IPS-NIHi7 (cell line): ENCODE data around the gene SPCS1.
"Not testable (repeated sequence)": the region's sequence is repeated elsewhere in the genome, so short reads cannot be mapped to it uniquely, and the experiment has no call there.

ENCODE experiments used
- DNase-seq: peaks from one replicate; pipeline ENCODE4 v3.0.0; 2012; ENCODE audit warnings: mixed read lengths; ENCODE audit errors: extremely low spot score

SPCS1 gene

DNA sequence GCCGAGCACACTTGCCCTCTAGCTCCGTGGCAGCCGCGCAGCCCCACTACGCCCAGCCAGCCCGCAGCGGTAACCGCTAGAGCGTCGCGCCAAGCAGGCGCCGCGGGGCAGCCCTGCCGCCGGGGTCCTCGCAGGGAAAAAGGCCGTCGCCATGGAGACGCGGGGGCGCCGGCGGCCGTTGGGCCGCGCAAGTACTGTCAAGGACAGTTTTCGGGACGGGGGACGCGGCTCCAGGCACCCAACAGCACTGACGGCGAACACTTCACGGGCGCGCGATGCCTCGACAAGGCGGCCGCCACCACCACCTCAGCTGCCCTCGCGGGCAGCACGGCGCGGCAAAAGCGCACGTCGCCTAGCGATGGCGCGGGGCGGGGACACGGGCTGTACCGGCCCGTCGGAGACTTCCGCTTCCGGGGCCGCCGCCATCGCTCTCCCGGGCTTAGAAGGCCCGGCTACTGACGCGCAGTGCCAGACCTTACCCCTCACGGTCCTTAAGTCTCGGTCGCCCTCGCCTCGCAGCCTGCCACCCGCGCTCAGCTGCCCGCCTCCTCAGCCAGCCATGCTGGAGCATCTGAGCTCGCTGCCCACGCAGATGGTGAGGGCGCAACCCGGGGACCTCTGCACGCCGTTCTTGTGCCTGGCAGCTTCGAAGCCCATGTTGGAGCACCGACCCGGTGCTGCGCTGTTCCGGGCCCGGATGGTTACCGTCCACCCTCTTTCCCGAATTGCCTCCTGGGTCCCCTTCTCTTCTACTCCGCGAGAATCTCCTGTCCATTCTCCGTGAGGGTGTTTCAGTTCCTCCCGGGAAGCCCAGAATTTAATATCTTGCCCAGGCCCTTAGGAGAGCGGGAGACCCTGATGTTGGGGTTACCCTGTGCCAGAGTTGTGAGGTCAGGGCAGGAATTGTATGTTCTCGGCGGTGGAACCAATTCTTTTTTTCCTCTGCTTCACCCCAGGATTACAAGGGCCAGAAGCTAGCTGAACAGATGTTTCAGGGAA, at the start of gene SPCS1, which contains the start of gene GLT8D1:
TSS of gene SPCS1 (plus strand) at position 419 of the 999 bp plus-strand sequence. CDS start at position 560, 141 bp downstream.
TSS of gene GLT8D1 (minus strand) at position 104 of the 999 bp plus-strand sequence. CDS start 5,331 bp downstream, outside the sequence.
- peak; percentile 89 for DNase-seq

DNA sequence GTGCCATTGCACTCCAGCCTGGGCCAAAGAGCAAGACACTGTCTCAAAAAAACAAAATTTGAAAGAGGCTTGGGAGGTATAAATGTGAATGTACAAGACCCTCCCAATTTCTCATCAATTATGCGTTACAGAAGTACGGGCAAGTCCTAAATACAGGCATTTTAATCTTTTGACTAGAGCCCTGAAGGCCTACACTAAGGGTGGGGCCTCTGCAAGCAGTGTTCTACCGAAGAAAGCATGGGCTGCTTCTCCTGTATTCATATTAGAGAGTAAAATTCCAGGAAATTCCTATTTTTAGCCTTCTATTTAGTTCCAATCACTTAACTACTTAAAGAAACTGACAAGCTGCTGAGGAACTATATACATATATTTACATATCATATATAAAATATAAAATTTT, 45.9 kb upstream of the SPCS1 start:
- no peak for DNase-seq

DNA sequence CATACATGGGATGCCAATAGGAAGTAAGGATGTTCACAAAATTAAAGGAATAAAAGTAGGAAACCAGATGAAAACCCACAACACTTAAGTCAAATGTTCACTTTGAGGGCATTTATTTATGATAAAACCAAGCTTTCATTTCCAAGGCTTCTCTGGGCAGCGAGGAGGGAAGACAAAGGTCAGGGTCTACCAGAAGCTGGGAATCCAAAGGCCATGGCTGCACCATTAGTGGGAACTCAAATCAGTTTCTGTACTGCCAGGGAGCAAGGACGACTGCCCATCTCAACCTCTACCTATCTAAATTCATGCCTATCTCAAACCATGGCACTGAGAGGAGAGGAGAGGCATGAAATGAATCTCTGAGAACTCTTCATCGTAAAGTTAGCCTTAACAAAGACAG, 42.8 kb upstream of the SPCS1 start:
- no peak for DNase-seq

DNA sequence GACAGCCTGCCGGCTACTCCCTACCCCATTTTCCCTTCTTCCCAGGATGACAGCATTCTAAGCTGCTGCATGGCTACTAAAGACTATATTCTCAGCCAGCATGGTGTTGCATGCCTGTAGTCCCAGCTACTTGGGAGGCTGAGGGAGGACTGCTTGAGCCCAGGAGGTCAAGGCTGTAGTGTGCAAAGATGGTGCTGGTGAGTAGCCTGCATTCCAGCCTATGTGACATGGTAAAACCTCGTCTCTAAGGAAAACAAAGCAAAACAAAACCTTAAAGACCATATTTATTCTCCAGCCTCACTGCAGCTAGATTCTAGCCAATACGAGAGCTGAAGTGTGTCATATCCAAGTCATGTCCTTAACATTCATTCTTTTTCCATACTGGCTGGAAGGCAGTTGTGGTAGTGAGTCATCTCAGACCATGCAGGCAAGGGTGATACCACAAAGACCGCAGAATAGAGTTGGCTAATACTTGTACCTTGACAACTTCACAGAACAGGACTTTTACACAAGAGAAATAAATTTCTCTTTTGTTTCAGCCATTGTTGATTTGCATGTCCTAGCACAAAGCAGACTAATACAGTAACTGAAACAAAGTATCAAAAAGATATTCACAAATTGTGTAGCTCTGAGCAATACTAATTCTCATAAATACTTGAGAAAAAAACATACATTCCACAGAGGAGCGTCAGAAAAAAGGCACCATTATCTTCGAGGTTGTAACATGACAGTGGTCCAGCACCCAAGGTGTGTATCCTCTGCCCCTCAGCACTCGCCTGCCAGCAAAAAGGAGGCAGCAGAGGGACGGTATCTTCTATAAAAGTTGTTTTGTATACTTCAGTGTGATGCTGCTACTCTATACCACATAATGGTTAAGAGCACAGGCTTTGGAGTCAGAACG, 35.0 kb upstream of the SPCS1 start:
- DNase-seq, result no peak

DNA sequence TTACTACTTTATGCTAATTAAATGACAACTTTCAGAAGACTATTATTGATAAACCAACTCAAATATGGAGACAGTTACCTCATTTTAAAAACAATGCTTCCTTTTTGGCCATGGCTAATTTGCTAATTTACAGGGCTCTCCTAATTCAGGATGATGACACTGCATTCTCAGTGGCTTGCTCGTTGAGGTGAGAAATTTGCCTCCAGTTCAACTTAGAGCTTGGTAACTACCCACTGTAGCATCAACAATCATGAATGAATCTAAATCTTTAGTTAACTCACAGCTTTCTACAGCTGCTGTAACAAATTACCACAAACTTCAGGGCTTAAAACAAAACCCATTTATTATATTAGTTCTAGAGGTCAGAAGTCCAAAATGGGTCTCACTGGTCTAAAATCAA, 34.2 kb upstream of the SPCS1 start:
- no peak for DNase-seq

DNA sequence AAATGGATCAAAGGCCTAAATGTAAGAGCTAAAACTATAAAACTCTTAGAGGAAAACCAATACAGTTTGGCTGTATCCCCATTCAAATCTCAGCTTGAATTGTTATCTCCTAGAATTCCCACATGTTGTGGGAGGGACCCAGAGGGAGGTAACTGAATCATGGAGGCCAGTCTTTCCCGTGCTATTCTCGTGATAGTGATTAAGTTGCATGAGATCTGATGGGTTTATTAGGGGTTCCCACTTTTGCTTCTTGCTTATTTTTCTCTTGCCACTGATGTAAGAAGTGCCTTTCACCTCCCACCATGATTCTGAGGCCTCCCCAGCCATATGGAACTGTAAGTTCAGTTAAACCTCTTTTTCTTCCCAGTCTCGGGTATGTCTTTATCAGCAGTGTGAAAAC, 29.7 kb upstream of the SPCS1 start:
- not testable (repeated sequence) for DNase-seq

DNA sequence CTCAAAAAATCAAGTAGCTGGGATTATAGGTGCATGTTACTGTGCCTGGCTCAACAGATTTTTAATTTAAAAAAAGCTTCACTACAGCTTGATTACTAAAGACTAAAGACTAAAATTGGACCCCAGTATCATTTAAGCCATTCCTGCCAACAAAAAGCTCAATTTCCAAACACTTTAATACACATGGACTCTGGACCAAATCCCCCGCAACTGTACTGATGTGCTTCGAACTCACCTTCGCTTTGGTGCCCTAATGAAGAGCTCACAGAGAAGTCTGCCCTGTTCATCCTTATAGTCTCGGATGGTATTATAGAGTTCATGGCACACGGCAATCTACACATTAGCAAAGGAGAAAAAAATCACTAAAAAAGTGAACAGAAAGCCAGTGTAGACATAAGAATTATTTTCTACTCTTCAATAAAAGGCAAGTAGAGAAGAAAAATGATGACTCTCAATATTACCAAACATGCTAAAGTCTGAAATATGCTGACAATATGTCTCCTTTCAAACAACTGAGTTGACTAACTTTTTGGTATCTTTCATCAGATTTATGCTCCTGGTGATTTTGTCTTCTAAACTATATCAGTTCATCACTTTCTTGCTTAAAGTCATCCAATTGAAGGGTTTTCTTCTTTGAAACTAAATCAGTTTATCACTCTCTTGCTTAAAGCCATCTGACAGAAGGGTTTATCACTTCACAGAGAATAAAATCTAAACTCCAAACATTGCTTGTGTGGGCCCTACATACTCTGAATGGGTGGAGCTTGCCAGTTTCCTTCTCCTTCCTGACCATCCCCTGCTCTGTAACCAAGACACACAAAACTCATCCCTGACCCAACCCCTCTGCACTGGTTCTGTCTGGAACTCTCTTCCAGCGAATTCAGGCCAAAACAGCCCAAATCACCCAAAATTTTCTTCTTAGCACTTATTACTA, 27.4 kb upstream of the SPCS1 start:
- DNase-seq, result no peak

DNA sequence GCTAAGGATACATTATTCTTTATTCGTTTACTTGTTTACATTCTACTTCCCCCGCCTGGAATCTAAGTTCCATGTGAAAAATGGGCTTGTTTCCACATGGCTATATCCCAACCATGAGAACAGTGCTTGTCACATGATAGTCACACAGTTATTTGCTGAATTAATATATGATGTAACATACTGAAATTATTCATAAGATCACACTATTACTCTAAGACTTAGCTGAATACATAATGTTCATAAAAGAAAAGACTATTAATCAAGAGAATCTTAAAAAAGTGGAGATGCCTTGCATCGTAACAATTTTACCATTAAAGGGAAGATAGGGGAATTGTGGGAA, 26.7 kb upstream of the SPCS1 start:
- DNase-seq, result no peak

DNA sequence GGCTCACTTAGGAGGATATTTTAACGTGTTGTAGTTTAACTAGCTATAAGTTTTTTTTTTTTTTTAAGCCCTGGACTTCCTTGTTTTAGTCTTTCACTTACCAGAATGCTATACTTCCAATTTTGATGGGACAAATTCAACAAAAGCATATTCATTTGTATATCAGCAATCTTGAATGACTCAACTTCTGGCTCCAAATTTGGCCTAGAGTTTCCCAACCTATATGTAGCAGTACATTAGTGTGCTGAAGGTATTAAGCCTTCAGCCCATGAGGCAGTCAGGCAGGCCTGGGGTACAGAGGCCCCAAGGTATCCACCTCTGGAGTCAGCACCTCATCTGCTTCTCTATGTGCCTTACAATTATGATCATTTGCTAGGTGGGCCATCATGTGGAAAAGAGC, 26.1 kb upstream of the SPCS1 start:
- no peak for DNase-seq

DNA sequence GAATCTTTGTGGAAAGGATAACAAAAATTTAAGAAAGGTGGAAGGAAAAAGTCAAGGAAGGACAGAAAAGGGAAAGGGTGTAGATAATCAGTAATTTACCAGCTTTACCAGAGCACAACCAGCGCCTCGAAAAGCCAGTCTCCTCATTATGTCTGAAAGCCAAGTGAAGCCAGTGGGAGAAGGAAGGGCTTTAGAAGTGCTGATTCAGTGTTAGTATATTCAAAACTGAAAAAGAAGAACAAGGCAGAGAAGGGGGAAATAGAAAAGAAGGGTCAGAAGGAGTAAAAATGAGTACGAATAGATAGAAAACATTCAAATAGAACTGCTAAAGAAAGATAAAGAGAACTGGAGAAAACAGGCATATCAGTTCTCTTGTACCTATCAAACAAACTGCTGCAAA, 24.3 kb upstream of the SPCS1 start:
- no peak for DNase-seq

DNA sequence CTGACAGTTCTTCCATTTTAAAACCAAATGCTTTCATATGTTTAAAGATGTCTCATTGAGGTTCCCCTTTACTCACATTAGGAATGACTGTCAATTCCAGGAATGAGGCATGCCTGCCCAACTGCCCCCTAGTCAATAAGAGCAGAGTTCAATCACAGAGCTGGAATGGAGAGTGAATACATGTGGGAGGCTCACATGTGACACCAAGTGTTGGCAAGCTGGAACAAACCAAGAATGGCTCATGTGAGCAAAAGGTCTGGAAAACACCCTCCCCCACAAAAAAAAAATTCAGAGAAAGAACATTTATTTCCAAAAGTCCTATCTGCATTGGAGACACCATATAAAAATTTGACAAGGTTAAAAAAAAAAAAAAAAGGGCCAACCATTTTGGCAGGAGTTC, 23.9 kb upstream of the SPCS1 start:
- peak; percentile 28 for DNase-seq

DNA sequence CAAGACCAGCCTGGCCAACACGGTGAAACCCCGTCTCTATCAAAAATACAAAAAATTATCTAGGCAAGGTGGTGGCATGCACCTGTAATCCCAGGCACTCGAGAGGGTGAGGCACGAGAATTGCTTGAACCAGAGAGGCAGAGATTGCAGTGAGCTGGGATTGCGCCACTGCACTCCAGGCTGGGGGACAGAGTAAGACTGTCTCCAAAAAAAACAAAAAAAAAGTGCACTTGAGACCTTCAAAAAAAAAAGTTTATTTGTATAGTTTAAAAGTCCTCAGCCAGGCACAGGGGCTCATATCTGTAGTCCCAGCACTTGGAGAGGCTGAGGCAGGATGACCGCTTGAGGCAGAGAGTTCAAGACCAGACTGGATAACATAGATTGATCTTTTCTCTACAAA, 22.3 kb upstream of the SPCS1 start:
- DNase-seq, result no peak

DNA sequence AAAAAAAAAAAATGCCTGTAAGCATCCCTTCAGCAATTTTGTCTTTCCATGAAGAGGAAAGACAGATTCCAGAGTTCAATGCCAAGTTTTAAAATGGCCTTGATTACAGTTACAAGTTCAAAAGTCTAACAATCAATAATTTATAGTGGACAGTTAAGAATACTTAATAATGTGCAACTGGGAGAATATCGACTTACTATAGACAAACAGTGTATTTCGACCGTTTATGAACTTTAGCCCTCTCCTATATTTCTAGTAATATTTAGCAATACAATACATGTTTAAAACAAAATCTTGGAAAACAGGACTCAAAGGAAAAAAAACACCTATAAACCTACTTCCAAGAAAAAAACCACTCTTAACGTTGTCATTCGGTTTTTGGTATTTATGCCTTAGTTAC, 21.7 kb upstream of the SPCS1 start:
- no peak for DNase-seq

DNA sequence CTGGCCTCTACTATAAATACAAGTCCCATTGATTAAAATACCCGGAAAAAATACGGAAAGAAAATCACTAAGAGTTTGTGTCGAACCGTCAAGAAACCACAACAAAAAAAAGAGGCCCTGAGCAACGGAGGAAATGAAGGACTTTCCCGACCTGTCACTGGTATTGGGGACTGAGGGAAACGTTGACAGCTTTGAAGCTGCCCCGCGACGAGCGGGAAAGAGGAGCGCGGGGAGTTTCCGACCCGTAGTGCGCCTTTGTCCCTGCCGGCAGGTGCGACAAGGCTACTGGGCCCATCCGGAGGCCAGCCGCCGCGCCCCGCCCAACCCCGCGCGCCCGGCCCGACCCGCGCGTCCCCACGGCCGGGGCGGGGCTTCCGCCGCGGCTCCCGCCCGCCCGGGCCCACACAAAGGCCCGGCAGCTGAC, 20.6 kb upstream of the SPCS1 start:
- peak; percentile 94 for DNase-seq

DNA sequence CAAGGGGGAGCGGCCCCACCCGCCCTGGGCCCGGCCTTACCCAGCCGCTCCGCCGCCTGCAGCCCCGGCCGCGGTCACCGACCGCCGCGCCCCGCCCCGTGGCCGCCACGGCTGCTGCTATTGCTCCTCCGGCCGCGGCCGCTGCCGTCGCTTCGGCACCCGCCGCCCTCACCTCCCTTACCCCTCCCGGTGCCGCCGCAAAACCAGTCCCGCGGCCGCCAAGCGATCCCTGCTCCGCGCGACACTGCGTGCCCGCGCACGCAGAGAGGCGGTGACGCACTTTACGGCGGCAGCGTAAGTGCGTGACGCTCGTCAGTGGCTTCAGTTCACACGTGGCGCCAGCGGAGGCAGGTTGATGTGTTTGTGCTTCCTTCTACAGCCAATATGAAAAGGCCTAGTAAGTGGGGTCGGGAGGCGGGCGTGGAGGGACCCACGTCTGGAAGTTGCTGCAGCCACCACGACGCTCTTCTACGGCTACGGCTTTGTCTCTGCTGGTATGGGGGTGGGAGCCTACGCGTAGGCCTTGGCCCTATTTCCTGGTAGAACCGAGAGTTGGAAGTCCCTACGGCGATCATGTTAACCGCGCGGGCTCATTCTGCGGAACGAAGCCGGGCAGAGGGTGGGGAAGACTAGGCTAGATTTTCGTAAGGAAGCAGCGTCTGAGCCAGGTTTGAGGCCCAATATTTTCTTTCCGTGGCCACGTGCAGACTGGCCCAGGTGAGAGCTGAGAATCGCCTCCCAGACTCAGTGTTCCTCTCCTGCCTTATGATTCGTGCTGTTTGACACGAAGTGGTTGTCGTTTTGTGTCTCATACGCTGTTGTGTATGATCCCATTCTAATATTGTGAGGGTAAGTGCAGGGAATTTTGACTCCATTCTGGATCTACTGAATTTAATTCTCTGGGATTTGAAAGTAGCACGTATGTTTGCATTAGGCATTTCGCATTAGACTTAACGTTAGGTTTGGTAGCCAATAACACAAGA, 19.9 kb upstream of the SPCS1 start, which contains the start of the genes GNL3 and PBRM1:
TSS of gene GNL3 (plus strand) at position 324 of the 983 bp plus-strand sequence. CDS start at position 385, 61 bp downstream.
TSS of gene PBRM1 (minus strand) at position 205 of the 983 bp plus-strand sequence.
- peak; percentile 95 for DNase-seq

DNA sequence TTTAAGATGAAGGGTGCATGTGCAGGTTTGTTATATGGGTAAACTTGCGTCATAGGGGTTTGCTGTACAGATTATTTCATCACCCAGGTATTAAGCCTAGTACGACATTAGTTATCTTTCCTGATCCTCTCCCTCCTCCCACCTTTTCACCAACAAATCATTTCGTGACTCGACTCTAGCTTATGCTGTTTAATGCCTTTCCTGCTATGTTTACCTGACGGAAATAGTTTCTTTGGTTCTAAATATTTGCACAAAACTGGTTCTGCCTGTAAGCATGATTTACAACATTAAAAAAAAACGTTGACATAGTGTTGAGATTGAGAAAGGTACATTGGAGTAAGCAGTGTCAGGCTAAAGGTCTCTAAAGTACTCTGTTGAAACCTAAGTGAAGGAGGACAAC, 17.6 kb upstream of the SPCS1 start:
- DNase-seq, result no peak

DNA sequence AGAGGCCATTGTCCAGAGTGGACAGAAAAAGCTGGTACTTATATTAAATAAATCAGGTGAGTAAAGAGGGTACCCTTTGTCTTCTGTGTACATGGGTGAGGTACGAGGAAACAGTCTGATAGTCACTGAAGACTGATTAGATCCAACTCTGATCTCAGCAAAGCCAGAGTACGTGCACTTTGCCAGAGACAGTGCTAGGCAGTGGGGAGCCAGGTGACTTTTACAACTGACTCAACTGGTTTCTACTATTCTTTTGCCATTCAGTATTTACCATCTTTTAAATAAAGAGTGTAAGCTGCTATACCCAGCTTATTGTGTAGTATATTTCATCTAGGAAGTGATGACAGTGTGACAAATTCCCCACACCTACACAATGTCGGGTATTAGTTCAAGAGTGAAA, 16.8 kb upstream of the SPCS1 start:
- DNase-seq, result no peak

DNA sequence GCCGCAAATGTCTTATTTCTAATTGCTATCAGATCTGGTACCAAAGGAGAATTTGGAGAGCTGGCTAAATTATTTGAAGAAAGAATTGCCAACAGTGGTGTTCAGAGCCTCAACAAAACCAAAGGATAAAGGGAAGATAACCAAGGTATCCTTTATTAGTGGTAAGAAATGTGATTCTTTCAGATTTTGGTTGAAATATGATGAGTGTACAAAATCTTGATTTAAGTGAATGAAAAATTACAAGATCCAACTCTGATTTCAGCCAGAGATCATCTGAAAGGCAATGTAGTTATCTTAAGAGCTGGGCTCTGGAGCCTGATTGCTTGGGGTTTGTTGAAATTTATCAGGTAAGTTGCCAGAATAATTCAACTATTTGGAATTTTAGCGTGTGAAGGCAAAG, 15.3 kb upstream of the SPCS1 start:
- no peak for DNase-seq

DNA sequence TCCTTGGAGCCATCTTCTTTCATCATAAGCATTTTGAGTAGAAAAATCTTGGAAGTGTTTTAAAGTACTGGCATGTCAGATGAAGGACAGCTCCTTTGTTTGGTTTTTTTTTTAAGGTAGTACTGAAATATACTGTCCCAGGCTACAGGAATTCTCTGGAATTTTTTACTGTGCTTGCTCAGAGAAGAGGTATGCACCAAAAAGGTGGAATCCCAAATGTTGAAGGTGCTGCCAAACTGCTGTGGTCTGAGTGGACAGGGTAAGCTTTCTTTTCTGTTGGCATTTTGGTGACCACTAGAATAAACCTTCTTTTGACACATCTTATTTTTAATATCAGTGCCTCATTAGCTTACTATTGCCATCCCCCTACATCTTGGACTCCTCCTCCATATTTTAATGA, 12.8 kb upstream of the SPCS1 start:
- DNase-seq, result no peak
